ENCODE measurements around the gene HCAR1. TPM values are rescaled to one million over a fixed set of nuclear protein-coding genes. Genes with fewer than 3 reads are reported as not detected.
"Not testable (repeated sequence)": the region's sequence is repeated elsewhere in the genome, so short reads cannot be mapped to it uniquely, and the experiment has no call there.

HCAR1 gene
- total and polyA plus RNA-seq, 2 of the 4 experiments (the other 2 are of a cell fraction): 0.03 TPM; not detected in 1

DNA sequence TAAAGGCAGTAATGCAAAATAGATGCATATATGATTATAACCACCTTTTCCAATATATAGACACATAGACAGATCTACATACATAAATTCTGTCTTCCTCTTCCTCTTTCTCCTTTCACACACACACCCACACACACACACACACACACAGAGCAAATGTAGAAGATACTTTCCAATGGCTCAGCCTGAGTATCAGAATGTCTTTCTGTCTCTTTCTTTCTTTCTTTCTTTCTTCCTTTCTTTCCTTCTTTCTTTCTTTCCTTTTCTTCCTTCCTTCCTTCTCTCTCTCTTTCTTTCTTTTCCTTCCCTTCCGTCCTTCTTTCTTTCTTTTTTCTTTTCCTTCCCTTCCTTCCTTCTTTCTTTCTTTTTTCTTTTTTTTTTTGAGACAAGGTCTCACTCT is 19.4 kb downstream of the HCAR1 start:
- in situ Hi-C loops (cut with MboI; ENCODE audit: low sequenced_read_pairs); H3K27ac ChIP-seq (ENCODE audit: insufficient read depth, low read length); H4K20me1 ChIP-seq (ENCODE audit: insufficient read depth, low read length); H3K9me3 ChIP-seq (ENCODE audit: control insufficient read depth, insufficient read depth, low read length); POLR2A ChIA-PET (ENCODE audit: unreplicated experiment); H3K79me1 ChIP-seq (ENCODE audit: low read depth in 1 of 2, low read length in 2 of 2); DNase-seq; intact Hi-C loops (cut with micrococcal nuclease); H4K5ac ChIP-seq (ENCODE audit: low read depth, low read length); H3K9ac ChIP-seq (ENCODE audit: low read depth, low read length); H3K27me3 ChIP-seq (ENCODE audit: control insufficient read depth, insufficient read depth, low read length); H2BK5ac ChIP-seq (ENCODE audit: low read depth, low read length, poor library complexity, severe bottlenecking); H2AK5ac ChIP-seq (ENCODE audit: low read depth, low read length); H2BK15ac ChIP-seq (ENCODE audit: low read depth, low read length); dilution Hi-C loops (cut with HindIII; ENCODE audit: low sequenced_read_pairs, unreplicated experiment); H3K4ac ChIP-seq (ENCODE audit: low read depth, low read length); H3K56ac ChIP-seq (ENCODE audit: extremely low read depth, insufficient read depth, low read length); H3K18ac ChIP-seq (ENCODE audit: low read depth, low read length); H3K14ac ChIP-seq (replicated peaks; ENCODE audit: low read depth, low read length); H2AFZ ChIP-seq (replicated peaks; ENCODE audit: low read length, poor library complexity); H3K4me3 ChIP-seq (ENCODE audit: insufficient read depth, low read depth, low read length); H4K91ac ChIP-seq (ENCODE audit: insufficient read depth, low read depth, low read length); H2BK120ac ChIP-seq (ENCODE audit: low read depth, low read length); H4K8ac ChIP-seq (ENCODE audit: low read depth in 2 of 2, low read length in 2 of 2); BruUV-seq (replicated peaks); H3K4me2 ChIP-seq (ENCODE audit: low read depth, low read length); CTCF ChIA-PET; H2BK20ac ChIP-seq (ENCODE audit: low read depth, low read length); H3K36me3 ChIP-seq (ENCODE audit: control insufficient read depth, insufficient read depth, low read length); H3K9me1 ChIP-seq (ENCODE audit: insufficient read depth, low read length); H2AK9ac ChIP-seq (replicated peaks; ENCODE audit: low read depth, low read length, poor library complexity); ATAC-seq (ENCODE audit: low read depth); H3K4me1 ChIP-seq (ENCODE audit: control insufficient read depth, insufficient read depth, low read length); H3K23ac ChIP-seq (ENCODE audit: low read depth, low read length): not testable (repeated sequence)
- 50% methylated on average over 1 of the region's 1 CpG; no CpG with 5 or more reads in 1 of the 2 experiments for WGBS, 2 experiments (ENCODE audit: extremely low coverage in 2 of 2, insufficient read length in 1 of 2)

DNA sequence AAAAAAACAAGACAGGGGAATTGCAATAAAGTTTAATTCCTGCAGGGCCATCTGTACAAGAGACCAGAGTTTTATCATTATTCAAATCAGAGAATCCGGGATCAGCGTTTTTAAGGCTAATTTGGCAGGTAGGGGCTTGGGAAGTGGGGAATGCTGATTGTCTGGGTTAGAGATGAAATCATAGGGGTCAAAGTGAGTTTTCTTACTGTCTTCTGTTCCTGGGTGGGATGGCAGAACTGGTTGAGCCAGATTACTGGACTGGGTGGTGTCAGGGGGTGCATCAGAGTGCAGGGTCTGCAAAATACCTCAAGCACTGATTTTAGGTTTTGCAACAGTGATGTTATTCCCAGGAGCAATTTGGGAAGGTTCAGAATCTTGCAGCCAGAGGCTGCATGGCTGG is 20.3 kb downstream of the HCAR1 start:
- H2BK20ac ChIP-seq (ENCODE audit: low read depth, low read length); H3K9me1 ChIP-seq (ENCODE audit: insufficient read depth, low read length); H3K79me1 ChIP-seq (ENCODE audit: low read depth in 1 of 2, low read length in 2 of 2); POLR2A ChIA-PET (ENCODE audit: unreplicated experiment); H2BK15ac ChIP-seq (ENCODE audit: low read depth, low read length); H3K23ac ChIP-seq (ENCODE audit: low read depth, low read length); H3K56ac ChIP-seq (ENCODE audit: extremely low read depth, insufficient read depth, low read length); H4K91ac ChIP-seq (ENCODE audit: insufficient read depth, low read depth, low read length); H4K5ac ChIP-seq (ENCODE audit: low read depth, low read length); H3K9ac ChIP-seq (ENCODE audit: low read depth, low read length); H3K27ac ChIP-seq (ENCODE audit: insufficient read depth, low read length); H4K8ac ChIP-seq (ENCODE audit: low read depth in 2 of 2, low read length in 2 of 2); H2AK9ac ChIP-seq (replicated peaks; ENCODE audit: low read depth, low read length, poor library complexity); H4K20me1 ChIP-seq (ENCODE audit: insufficient read depth, low read length); H2AK5ac ChIP-seq (ENCODE audit: low read depth, low read length); H3K4ac ChIP-seq (ENCODE audit: low read depth, low read length); H3K4me2 ChIP-seq (ENCODE audit: low read depth, low read length); intact Hi-C loops (cut with micrococcal nuclease); CTCF ChIA-PET; H3K4me1 ChIP-seq (ENCODE audit: control insufficient read depth, insufficient read depth, low read length); H3K36me3 ChIP-seq (ENCODE audit: control insufficient read depth, insufficient read depth, low read length); H2BK120ac ChIP-seq (ENCODE audit: low read depth, low read length); H3K27me3 ChIP-seq (ENCODE audit: control insufficient read depth, insufficient read depth, low read length); DNase-seq; H2AFZ ChIP-seq (replicated peaks; ENCODE audit: low read length, poor library complexity); BruUV-seq (replicated peaks); H3K14ac ChIP-seq (replicated peaks; ENCODE audit: low read depth, low read length); dilution Hi-C loops (cut with HindIII; ENCODE audit: low sequenced_read_pairs, unreplicated experiment); ATAC-seq (ENCODE audit: low read depth); H3K4me3 ChIP-seq (ENCODE audit: insufficient read depth, low read depth, low read length); H2BK5ac ChIP-seq (ENCODE audit: low read depth, low read length, poor library complexity, severe bottlenecking); H3K9me3 ChIP-seq (ENCODE audit: control insufficient read depth, insufficient read depth, low read length); H3K18ac ChIP-seq (ENCODE audit: low read depth, low read length); in situ Hi-C loops (cut with MboI; ENCODE audit: low sequenced_read_pairs): not testable (repeated sequence)
- WGBS, 2 experiments (ENCODE audit: extremely low coverage in 2 of 2, insufficient read length in 1 of 2): no CpG with 5 or more reads among the region's 2 CpGs

Measured in IMR-90 (cell line).